ENCODE data around the gene CCDC171. TPM values are rescaled to one million over a fixed set of nuclear protein-coding genes. Genes with fewer than 3 reads are reported as not detected.

The CCDC171 gene
- polyA plus RNA-seq, 1 experiment = 0.81 TPM

DNA sequence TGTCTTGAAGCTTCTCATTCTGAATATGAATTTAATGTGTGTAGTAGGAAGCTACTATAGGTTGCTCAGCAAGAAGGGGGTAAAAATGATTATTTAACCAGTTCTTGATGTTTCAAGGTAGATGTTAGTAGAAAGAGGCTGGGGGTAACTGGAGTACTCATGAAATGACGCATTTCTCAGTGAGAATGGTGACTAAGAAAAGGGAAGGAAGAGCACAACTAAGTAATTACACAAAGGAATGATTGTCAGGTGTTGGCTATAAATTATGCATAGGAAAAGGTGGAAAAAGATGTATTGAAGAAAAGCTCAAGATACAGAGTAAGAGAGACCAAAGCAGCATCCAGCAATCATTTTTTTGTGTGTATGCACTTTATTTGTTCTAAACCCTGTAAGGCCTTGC is 40.6 kb upstream of the CCDC171 start:
- ChIA-PET POLR2A (no interaction called here), CTCF (interaction anchor here (0.7 to 1.0 kb wide), 2 partner anchors 13 to 25 kb away, joined by 3 read pairs; no protein-coding TSS in a partner anchor)
- Histone ChIP-seq H3K4me3 (ENCODE audit: low read depth, low read length) (no peak overlapping the region), H3K27me3 (ENCODE audit: control insufficient read depth, insufficient read depth, low read length) (no peaks in the 10 kb centered on the region), H3K9me3 (ENCODE audit: control insufficient read depth, insufficient read depth, low read length) (no peaks in the 10 kb centered on the region), H3K27ac (ENCODE audit: low read depth, low read length) (no peak overlapping the region)
- no peak for DNase-seq (ENCODE audit: low read depth, low spot score)
- TF ChIP-seq, protein P1, sequence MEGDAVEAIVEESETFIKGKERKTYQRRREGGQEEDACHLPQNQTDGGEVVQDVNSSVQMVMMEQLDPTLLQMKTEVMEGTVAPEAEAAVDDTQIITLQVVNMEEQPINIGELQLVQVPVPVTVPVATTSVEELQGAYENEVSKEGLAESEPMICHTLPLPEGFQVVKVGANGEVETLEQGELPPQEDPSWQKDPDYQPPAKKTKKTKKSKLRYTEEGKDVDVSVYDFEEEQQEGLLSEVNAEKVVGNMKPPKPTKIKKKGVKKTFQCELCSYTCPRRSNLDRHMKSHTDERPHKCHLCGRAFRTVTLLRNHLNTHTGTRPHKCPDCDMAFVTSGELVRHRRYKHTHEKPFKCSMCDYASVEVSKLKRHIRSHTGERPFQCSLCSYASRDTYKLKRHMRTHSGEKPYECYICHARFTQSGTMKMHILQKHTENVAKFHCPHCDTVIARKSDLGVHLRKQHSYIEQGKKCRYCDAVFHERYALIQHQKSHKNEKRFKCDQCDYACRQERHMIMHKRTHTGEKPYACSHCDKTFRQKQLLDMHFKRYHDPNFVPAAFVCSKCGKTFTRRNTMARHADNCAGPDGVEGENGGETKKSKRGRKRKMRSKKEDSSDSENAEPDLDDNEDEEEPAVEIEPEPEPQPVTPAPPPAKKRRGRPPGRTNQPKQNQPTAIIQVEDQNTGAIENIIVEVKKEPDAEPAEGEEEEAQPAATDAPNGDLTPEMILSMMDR (IDR thresholded peaks at IDR 0.05; ENCODE audit: low read depth, low read length) = no peak

DNA sequence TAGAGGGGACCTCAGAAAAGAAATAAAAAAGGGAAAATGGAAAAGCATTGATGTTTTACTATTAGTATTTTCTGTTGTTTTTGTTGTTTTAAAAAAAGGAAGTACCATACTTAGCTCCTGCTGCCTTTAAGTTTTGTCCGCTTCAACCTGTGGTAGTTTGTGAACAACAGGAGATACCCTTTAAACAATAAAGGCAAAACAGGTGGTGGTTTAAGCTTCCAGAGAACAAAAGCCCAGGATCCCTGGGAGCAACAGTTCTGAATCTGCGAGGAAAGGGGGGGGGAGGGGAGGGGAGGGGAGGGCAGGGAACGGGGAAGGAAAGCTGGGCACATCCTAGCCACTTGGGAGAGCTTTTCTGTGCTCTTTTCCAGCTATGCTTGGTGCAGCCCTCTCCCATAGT is 40.0 kb upstream of the CCDC171 start:
- ChIA-PET POLR2A (no interaction called here), CTCF (interaction anchor here (1.0 kb wide), 1 partner anchor 24 kb away, joined by 3 read pairs; no protein-coding TSS in a partner anchor)
- no peak for DNase-seq (ENCODE audit: low read depth, low spot score)
- TF ChIP-seq, protein P1 (IDR thresholded peaks at IDR 0.05; ENCODE audit: low read depth, low read length) = no peak
- no peak overlapping the region for H3K4me3 ChIP-seq (ENCODE audit: low read depth, low read length)
- H3K9me3 ChIP-seq (ENCODE audit: control insufficient read depth, insufficient read depth, low read length) = no peaks in the 10 kb centered on the region
- no peak overlapping the region for H3K27ac ChIP-seq (ENCODE audit: low read depth, low read length)
- no peaks in the 10 kb centered on the region for H3K27me3 ChIP-seq (ENCODE audit: control insufficient read depth, insufficient read depth, low read length)

DNA sequence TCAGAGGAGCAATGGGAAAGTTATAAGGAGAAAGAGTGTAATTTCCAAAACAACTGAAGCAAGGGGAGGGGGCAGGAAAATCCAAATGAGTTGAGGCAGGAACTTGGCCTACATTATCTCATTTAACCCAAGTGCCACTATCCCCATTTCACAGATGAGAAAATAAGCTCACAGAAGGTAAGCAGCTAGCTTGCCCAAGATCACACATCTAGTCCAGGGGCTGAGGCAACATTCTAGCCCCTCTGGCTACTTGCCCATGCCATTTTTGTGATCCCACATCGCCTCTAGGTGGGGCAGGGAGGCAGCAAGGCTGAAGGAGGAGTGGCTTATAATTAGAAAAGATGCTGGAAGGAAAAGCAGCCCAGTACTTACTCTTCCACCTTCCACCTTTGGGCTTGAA is 39.5 kb upstream of the CCDC171 start:
- ChIA-PET CTCF (interaction anchor here (0.6 to 0.7 kb wide), 2 partner anchors 9 to 40 kb away, joined by 3 to 4 read pairs; partner anchors contain the start of gene CCDC171), POLR2A (no interaction called here)
- TF ChIP-seq, protein P1 (IDR thresholded peaks at IDR 0.05; ENCODE audit: low read depth, low read length) = peak; percentile 33
- H3K4me3 ChIP-seq (ENCODE audit: low read depth, low read length) = no peak overlapping the region
- no peak overlapping the region for H3K27ac ChIP-seq (ENCODE audit: low read depth, low read length)
- no peak for DNase-seq (ENCODE audit: low read depth, low spot score)
- H3K9me3 ChIP-seq (ENCODE audit: control insufficient read depth, insufficient read depth, low read length) = no peaks in the 10 kb centered on the region
- no peaks in the 10 kb centered on the region for H3K27me3 ChIP-seq (ENCODE audit: control insufficient read depth, insufficient read depth, low read length)

DNA sequence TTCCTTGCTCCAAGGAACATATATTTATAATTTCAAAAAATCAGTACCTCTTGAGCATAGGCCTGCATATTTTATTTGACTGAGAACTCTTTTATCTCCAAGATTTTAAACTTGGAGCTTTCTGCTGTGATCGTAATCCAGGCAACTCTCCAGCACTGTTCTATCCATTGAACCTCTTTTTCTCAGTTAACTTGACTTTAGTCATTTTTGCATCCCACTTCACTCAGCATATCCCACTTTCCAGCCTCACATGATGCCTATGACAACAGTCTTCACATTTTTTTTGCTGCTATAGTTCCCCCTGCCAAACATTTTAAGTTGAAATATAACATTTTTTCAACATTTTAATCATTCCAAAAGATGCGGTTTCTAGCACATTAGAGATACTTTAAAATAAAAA is 33.0 kb upstream of the CCDC171 start:
- TF ChIP-seq, protein P1 (IDR thresholded peaks at IDR 0.05; ENCODE audit: low read depth, low read length) = no peak
- no peak overlapping the region for H3K4me3 ChIP-seq (ENCODE audit: low read depth, low read length)
- H3K27me3 ChIP-seq (ENCODE audit: control insufficient read depth, insufficient read depth, low read length) = no peaks in the 10 kb centered on the region
- no peak for DNase-seq (ENCODE audit: low read depth, low spot score)
- no peaks in the 10 kb centered on the region for H3K9me3 ChIP-seq (ENCODE audit: control insufficient read depth, insufficient read depth, low read length)
- ChIA-PET CTCF (no interaction called here), POLR2A (no interaction called here)
- H3K27ac ChIP-seq (ENCODE audit: low read depth, low read length) = no peak overlapping the region

DNA sequence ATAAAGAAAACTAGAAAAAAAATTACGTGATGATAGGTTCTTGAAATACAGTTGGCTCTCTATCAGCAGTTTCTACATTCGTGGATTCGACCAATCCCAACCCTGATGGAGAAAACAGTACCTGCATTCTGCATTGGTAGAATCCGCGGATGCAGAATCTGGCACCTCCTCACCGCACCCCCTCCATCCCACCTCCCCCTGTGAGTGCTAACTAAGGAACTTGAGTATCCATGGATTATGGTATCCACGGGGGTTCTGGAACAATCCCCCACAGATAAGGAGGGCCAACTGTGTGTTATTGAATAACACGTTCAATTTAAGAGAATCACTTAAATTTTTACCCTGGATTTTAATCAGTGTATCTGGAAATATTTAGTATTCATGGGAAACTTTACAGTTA is 31.6 kb upstream of the CCDC171 start:
- CTCF ChIA-PET = no interaction called here
- Histone ChIP-seq H3K27ac (ENCODE audit: low read depth, low read length) (no peak overlapping the region), H3K4me3 (ENCODE audit: low read depth, low read length) (no peak overlapping the region), H3K9me3 (ENCODE audit: control insufficient read depth, insufficient read depth, low read length) (no peaks in the 10 kb centered on the region), H3K27me3 (ENCODE audit: control insufficient read depth, insufficient read depth, low read length) (no peaks in the 10 kb centered on the region)
- POLR2A ChIA-PET = interaction anchor here (0.6 kb wide), 1 partner anchor 166 kb away, joined by 3 read pairs; no protein-coding TSS in a partner anchor
- TF ChIP-seq, protein P1 (IDR thresholded peaks at IDR 0.05; ENCODE audit: low read depth, low read length) = no peak
- no peak for DNase-seq (ENCODE audit: low read depth, low spot score)
